HG02763 (cell line): ENCODE results near the gene TK2.
A peak's percentile ranks its signal among the peaks of the same experiment; 100 is the strongest.
"Not testable (repeated sequence)": the region's sequence is repeated elsewhere in the genome, so short reads cannot be mapped to it uniquely, and the experiment has no call there.

ENCODE experiments used
- ATAC-seq: cut with Tn5 transposase; IDR thresholded peaks from one replicate; pipeline ENCODE4 v1.9.1; 2021; ENCODE audit warnings: mild to moderate bottlenecking, moderate library complexity; ENCODE audit not compliant: unreplicated experiment

TK2 gene

GRCh38 chr16:66574081-66574480 lies 24.2 kb upstream of the TK2 start:
- ATAC-seq = no peak

DNA sequence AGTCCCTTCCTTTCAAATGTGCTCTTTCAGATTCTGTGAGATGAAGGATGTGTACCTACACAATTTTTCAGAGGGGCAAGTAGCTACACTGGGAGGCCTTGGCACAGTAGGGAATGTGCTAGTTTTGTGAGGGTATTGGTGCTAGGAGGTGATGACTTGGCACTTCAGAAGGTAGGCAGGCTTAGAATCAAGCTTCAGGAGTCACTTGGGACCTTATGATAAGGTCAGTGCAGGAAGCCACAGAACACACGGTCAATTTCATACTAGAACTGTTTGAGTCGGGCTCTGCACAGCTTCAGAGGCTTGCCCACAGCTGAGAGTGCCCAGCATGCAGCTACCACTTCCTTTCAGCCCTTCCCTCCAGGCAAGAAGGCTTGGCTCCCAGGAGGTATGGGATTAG lies 22.4 kb upstream of the TK2 start:
- ATAC-seq = no peak

GRCh38 chr16:66569827-66570405 lies 20.0 kb upstream of the TK2 start:
- no peak for ATAC-seq

DNA sequence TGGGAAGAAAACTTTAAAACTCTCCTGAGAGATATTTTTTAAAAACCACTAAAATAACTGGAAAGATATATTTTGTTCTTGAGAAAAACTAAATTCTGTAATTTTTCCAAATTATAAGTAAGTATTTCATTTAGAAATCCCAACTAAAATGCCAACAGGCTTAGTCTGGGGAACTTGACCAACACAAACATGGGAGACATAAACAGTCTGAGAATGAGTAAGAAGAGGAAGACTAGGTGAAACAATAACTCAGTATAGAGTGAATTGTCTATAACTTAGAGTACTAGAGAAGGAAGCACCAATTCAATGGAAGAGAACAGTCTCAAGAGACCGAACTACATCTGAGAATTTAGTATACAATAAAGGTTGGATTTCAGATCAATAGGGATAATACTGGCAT lies 19.2 kb upstream of the TK2 start:
- ATAC-seq = no peak

DNA sequence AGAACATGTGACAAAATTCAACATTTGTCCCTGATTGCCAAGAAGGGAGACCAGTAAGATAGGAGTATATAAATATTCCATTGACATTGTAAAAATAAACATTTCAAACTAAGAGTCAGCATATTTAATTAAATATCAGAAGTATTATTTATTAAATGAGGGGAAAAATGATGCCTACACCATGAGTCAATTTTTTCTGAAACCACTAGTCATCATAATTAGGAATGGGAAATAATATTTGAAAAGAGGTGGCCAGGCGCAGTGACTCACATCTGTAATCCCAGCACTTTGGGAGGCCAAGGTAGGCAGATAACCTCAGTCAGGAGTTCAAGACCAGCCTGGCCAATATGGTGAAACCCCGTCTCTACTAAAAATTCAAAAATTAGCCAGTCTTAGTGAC lies 18.4 kb upstream of the TK2 start:
- ATAC-seq = no peak

DNA sequence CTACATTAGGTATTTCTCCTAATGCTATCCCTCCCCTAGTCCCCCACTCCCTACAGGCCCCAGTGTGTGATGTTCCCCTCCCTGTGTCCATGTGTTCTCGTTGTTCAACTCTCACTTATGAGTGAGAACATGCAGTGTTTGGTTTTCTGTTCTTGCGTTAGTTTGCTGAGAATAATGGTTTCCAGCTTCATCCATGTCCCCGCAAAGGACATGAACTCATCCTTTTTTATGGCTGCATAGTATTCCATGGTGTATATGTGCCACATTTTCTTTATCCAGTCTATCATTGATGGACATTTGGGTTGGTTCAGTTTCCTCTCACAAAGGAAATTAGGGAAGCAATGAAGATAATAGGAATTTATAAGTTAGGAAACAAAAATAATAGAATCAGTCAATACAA lies 17.3 kb upstream of the TK2 start:
- ATAC-seq = not testable (repeated sequence)

- ATAC-seq = no peak
Measured at GRCh38 chr16:66566051-66566901, 16.4 kb upstream of the TK2 start, which contains the start of gene CMTM1. Gene CMTM1 (plus strand): TSS chr16:66566439. CDS start chr16:66566514, 75 bp downstream.

- ATAC-seq = no peak
Measured at GRCh38 chr16:66563574-66564334, 13.8 kb upstream of the TK2 start.

DNA sequence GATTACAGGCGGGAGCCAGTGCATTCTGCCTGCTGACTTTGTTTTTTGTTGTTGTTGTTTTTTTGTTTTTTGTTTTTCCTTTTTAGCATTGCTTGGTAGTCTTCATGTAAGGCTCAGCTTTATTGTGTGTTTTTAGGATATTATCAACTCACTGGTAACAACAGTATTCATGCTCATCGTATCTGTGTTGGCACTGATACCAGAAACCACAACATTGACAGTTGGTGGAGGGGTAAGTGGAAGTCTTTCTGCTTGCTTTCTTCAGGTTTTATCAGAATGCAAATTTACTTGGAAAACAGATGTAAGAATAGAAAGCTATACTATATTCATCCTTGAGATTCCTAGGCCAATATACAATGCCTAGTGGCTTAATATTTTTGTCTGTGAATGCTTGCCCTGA lies 13.1 kb upstream of the TK2 start:
- ATAC-seq = no peak

DNA sequence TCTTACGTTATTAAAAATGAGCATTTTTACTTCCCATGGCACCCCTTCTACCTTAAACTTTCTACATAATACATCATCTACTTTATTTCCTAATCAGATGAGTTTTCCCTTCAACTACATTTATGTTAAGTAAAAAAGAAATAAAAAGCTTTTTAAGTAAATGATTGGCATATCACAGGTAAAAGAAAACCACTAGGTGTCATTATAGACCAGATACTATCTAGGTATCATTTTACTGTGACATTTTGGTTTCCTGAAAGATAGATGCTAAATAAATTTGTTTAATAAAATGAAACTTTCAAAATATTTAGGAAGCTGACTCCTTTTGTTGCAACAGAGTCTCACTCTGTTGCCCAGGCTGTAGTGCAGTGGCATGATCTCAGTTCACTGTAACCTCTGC lies 12.5 kb upstream of the TK2 start:
- no peak for ATAC-seq

- no peak for ATAC-seq
Measured at GRCh38 chr16:66561381-66562080, 11.6 kb upstream of the TK2 start.

GRCh38 chr16:66560107-66560506 lies 10.2 kb upstream of the TK2 start:
- ATAC-seq = no peak

GRCh38 chr16:66554495-66554894 lies 4.6 kb upstream of the TK2 start:
- no peak for ATAC-seq

- no peak for ATAC-seq
Measured at GRCh38 chr16:66554021-66554420, 4.1 kb upstream of the TK2 start.

- no peak for ATAC-seq
Measured at GRCh38 chr16:66553223-66553622, 3.3 kb upstream of the TK2 start.

- ATAC-seq = peak; percentile 80
Measured at GRCh38 chr16:66552286-66553177, 2.6 kb upstream of the TK2 start, which contains the start of gene CKLF. Gene CKLF (plus strand): TSS chr16:66552576. CDS start chr16:66552716, 140 bp downstream.

GRCh38 chr16:66551788-66552285 lies 1.9 kb upstream of the TK2 start:
- ATAC-seq = no peak

- ATAC-seq = no peak
Measured at GRCh38 chr16:66551348-66551759, 1.4 kb upstream of the TK2 start.

- ATAC-seq = no peak
Measured at GRCh38 chr16:66548868-66549267, 1.1 kb downstream of the TK2 start.

- no peak for ATAC-seq
Measured at GRCh38 chr16:66548068-66548467, 1.9 kb downstream of the TK2 start.
